RCC 7860 (cell line): ENCODE data around the gene LHPP.
"Not testable (repeated sequence)": the region's sequence is repeated elsewhere in the genome, so short reads cannot be mapped to it uniquely, and the experiment has no call there.

Source experiments
- DNase-seq: peaks from one replicate; pipeline ENCODE4 v3.0.0-alpha.2; 2015; ENCODE audit warnings: low spot score
- FAIRE-seq: peaks from 2 replicates; lab custom pipeline; 2012; peaks lifted over from hg19 to GRCh38; lab: Jason Lieb, UNC

Gene LHPP

DNA sequence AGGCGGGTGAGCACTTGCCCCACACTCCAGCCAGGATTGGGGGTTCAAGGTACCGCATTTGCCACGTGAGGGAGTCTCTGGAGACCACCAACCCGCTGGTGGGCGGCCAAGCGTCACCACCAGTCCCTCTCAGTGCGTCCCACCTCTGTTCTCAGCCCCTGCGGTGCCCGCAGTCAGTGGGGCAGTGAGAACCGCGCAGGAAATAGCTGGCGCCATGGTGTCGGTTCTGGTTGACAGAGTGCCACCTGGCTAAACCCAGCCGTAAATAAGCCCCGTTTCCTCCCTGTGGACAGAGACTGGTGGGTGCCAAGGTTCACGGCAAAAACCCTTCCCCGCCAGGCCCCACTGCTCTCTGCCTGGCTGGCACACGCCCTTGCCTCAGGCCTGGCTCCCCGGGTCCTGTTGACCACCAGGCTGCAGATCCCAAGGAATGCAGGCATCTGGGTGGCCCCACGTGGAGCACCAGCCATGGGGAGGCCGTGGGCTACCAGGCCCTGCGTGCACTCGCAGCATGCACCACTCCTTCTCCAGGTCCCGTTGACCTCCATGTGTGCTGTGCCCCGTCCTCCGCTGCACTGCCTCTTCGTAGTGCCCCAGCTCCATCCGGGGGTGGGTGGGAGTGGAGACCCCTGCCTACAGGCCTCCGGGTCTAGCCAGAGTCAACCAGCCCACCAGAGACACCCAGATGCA is 140.0 kb downstream of the LHPP start:
- no peak for DNase-seq
- FAIRE-seq, result no peak

DNA sequence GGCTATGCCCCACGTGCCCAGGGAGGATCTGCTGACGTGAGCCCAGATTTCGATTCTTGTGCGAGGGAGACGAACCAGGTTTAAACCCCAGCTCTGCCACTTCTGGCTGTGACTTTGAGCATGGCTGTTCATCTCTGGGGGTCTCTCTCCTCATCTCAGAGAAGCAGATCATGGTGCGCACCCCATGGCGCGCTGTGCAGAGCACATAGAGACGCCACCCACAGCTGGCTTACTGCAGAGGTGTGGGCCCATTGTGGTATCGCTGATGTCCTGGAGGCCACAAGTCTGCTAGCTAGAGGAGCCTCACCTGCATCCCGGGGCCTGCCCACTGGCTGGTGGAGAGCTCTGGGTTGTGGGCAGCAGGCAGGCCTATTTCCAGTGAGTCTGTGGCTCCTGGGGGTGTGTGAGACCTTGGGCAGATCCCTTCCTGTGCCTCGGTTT is 140.5 kb downstream of the LHPP start:
- no peak for FAIRE-seq
- no peak for DNase-seq

DNA sequence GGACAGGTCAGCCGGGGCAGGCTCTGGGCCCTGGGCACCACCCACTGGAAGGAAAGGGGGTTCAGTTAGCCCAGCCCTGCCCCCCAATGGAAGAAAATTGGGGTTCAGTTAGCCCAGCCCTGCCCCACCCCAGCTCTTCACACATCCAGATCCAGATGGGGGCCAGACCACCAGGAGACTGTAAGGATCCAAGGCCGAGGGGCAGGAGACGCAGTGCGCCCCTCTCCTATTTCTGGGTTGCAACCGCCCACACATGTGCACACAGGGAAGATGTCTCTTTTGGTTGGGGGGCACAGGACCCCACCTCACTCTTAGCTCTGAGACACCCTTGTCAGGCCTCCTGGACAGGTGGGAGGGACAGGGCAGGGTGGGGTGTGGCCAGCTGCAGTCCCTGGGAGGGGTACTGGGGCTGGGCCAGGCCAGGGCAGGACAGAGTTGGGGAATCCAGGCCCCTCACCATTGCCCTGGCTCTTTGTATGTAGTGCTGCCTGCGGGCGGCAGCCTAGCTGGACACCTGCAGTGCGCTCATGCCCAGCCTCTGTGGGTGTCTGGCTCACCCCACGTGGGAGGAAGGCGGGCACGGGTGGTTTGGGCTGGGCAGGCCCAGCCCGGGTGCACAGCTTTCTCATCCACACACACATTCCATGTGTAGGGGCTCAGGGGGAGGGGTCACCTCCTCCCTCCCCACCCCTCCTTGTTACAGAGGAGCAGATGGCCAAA is 141.2 kb downstream of the LHPP start:
- FAIRE-seq, result no peak
- no peak for DNase-seq

DNA sequence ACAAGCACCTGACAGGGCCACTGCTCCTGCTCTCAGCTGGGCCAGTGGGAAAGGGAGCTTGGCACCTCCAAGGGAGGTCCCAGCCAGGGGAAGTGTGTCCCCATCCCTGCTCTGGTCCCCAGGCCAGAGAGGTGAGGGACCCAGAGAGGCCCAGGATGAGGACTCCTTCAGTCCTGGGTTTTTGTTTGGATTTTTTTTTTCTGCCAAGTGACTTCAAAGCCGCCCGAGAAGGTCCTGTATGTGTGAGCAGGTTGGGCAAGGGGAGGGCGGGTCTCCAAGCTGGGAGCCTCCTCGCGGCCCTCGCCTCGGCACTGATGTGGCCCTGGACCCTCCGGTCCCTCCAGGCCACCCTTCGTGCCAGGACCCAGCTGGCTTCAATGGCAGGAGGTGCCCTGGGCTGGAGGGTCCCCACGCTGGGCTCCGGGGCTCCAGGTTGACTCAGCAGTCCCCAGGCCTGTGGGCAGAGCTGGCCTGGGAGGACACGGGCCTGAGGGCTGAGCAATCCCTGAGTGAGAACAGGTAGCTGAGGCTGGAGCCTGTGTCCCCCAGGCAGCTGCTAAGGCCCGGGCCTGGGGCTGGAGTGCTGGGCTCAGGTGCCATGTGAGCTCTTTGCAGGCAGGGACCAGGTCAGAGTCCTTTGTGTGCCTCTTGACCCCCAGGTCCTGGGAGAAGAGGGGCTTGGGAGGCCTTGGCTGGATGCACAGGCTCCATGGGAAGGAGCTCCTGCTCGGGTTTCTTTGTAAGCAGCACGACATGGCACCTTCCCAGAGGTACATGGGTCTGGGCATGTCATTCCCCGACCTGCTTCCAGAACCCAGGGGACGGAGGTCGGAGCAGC is 142.0 kb downstream of the LHPP start:
- DNase-seq (no peak), FAIRE-seq (no peak)

DNA sequence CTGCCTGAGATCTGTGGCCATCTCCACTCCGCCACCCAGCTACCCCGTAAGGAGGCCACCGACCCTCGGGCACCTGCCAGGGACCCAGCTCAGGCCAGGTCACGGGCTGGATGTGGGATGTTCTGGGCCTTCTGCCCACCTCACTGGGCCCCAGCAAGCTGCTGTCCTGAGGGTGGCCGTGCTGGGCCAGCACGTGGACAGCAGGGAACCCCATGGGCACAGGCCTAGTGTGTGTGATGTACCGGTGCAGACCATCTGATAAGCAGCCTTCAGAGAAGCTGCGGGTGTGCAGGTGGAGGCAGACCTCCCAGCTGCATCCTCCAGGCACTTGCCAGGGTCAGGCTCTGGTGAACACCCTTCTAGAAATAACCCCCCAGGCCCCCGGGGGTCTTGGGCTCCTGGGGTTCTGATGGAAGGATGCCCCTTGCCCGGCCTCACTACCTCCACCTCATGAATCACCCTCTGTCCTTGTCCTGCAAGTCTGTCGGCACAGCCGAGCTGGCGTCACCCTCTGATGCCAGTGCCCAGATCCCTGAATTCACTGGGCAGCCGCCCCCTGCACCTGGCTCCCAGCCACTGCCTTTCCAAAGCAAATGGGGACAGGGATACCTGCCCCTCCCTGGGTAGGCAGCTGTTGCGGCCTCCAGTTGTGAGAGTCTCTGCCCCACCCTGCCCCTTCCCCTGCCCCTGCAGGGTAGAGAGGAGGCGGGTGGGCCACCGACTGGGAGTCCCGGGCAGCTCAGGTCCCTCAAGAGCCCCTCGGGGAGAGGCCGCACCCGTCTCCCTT is 142.8 kb downstream of the LHPP start:
- DNase-seq, result no peak
- no peak for FAIRE-seq

DNA sequence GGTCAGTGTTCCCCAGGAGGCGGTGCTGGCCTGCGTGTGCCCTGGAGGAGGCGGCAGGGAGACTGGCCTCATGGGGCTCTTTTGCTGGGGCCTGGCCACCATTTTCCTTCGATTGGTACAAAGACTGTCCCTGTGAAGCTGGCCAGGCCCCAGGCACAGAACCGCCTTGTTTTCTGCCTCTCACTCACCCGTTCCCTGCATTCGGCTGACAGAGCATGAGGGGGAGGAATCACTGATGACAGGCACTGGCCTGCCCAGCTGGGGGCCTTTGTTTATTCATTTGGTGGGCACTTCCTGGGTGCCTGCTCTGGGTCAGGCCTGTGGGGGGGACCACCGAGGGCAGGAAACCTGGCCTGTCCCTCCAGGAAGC is 143.4 kb downstream of the LHPP start:
- no peak for FAIRE-seq
- DNase-seq, result no peak

DNA sequence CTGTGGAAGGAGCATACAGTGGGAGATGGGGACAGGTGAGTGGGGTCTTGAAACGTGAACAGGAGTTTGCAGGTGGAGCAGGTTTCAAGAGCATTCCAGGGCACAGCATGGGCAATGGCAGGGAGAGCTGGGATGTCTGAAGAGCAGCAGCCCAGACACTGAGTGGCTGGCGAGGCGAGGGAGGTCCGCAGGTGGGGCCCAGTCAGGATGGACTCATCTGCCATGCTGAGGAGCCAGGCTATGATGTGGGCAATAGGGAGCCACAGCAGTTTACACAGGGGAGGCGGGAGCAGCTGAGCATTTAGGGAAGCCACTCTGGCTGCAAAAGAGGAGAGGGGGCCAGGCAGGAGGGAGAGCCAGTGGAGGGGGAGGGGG is 143.8 kb downstream of the LHPP start:
- FAIRE-seq (no peak), DNase-seq (no peak)

DNA sequence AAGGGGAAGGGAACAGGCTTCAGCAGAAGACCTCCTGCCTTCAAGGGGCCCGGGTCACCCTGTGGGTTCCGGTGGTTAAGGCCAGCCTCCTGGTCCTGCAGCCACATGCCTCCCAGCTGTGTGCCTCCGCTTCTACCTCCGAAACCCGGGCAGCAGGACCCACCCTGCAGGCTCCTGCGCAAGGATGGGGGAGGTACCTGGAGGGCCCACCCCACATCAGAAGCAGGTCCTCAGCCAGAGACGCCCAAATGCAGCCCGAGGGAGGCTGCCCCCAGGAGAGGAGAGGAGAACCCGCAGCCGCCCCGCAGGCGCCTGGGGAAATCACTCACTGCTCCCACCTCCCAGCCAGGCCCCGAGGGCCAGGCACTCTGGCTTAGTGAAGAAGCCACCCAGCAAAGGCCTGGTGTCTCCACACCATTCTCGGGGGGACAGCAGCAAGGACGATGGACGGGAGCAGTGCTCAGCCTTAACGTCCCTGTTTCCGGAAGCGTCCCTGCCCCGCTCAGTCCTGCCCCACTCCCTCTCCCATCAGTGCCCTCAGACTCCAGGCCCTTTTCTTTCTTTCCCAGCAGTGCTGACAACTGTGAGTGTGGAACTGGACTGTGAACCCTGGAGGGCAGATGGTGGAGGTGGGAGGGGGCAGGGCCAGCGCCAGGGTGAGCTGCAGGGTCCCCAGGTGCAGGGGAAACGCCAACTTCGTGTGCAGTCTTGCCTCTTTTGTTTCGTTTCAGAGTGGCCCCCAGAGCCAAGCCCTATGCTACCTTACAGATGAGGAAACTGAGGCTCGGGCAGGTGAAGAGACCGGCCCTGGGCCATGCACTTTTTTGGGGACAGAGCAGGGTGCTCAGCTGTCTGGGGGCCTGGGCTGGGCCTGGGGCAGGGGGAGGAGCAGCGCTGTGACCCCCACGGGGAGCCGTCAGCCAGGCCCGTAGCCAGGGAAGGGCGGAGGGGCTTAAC is 144.5 kb downstream of the LHPP start:
- no peak for FAIRE-seq
- no peak for DNase-seq

DNA sequence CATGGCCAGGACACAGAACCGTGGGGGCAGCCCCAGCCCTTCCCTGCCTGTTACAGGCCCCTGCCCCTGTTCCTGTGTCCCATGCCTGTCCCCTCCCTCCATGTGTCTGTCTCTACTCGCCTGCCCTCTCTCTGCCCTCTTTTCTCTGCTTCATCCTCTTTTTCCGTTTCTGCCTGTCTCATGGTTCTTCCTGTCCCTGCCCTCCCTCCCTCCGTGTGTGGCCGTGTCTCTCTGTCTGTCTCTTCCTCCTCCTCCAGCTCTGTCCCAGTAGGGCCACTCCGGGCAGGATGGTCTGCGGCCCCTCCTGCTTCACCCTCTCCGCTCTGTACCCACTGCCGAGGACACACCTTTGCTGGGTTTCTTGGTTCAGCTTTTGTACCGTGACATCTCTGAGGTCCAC is 145.2 kb downstream of the LHPP start:
- FAIRE-seq (no peak), DNase-seq (no peak)

DNA sequence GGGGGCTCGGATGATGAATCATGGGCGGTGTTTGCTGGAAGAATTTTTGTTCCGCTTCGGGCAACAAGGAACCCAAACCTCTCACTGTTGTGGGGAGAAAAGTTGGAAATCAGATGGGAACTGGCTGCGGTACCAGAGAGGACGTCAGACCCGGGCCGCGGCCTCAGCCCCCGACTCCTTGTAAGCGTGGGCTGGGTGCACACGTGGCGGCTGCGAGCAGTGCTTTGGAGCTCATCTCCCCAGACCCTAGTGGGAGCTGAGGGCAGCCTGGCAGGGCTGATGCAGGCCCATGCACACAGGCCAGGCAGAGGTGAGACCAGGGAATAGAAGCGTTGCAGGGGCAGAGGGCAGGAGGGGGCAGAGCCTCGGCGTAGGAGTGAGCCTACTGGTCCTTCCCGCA is 146.1 kb downstream of the LHPP start:
- DNase-seq (no peak), FAIRE-seq (no peak)

DNA sequence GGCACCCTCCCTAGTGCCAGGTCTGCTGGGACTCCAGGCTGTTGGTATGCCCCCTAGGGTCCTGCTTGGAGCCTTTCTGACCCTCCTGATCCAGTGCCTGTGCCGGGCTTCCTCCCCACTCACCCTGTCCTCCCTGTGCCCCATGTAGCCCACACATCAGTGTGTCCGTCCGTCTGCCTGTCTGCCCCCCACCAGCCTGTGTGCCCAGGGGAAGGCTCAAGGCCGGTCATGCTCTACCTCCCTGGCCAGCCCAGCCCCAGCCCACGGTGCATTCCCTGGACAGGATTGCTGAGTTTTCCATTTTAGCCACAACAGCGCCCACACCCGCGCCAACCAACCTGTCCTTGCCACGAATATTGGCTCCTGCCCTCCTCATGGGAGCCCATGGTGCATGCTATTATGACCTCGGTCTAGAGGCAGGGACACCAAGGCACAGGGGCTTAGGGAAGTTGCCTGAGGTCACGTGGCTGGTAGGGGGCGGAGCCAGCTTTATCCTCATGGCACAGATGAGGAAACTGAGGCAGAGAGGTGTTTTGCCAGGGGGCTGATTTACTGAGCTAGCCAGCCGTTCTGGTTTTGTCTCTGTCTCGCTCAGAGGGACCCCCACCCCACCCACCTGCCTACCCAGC is 146.6 kb downstream of the LHPP start:
- FAIRE-seq (no peak), DNase-seq (no peak)

DNA sequence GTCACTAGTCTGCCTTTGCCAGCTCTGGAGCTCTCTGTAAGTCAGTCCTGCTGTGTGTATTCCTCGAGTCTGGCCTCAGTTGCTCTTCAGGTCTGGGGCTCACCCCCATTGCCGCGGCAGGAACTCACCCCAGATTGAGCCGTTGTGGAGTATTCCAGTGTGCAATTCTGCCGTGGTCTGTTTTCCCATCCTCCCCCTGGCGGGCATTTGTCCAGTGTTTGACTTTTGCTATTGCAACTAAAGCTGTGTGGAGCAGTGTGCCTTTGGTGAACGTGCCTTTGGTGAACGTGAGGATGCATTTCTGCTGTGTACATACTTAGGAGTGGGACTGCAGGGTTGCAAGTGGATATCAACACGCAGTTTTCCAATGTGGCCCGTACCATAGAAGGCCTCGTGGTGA is 148.1 kb downstream of the LHPP start:
- FAIRE-seq (no peak), DNase-seq (no peak)

DNA sequence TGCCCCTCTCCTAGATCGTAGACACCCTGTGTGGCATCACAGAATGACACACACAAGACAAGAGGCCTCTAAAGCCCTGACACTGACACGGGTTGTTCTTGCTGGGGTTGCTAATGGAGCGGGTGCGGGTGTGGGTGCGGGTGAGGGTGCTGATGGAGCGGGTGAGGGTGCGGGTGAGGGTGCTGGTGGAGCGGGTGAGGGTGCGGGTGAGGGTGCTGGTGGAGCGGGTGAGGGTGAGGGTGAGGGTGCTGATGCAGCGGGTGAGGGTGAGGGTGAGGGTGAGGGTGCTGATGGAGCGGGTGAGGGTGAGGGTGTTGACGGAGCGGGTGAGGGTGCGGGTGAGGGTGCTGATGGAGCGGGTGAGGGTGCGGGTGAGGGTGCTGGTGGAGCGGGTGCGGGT is 148.6 kb downstream of the LHPP start:
- not testable (repeated sequence) for DNase-seq, FAIRE-seq

DNA sequence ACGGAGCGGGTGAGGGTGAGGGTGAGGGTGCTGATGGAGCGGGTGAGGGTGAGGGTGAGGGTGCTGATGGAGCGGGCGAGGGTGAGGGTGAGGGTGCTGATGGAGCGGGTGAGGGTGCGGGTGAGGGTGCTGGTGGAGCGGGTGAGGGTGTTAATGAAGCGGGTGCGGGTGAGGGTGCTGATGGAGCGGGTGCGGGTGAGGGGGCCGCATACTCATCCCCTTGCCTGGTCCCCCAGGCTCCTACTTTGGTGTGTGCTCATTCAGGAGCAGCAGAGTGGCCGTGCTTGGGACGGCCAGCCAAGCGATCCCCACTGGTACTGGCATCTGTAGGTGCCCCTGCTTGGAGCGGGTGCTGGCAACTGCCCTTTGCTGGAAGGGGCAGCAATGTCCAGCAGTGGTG is 149.2 kb downstream of the LHPP start:
- not testable (repeated sequence) for DNase-seq, FAIRE-seq

DNA sequence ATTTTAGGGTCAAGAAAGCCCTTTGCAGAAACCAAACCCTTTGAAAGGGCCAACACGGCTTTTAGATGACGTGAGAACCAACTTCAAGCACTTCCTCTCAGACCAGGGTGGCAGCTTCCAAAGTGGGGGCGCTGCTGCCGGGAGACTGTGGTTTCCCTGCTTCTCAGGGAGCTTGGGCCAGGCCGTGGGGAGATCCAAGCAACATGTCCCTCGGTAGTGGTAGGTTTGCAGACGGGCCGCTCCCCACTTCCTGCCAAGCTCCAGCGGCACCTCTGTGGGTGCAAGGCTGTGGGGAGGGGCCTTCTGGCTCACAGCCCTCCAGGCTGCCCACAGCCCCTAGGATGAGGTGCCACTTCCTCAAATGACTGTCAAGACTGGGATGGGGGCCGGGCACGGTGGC is 150.1 kb downstream of the LHPP start:
- no peak for FAIRE-seq
- no peak for DNase-seq

DNA sequence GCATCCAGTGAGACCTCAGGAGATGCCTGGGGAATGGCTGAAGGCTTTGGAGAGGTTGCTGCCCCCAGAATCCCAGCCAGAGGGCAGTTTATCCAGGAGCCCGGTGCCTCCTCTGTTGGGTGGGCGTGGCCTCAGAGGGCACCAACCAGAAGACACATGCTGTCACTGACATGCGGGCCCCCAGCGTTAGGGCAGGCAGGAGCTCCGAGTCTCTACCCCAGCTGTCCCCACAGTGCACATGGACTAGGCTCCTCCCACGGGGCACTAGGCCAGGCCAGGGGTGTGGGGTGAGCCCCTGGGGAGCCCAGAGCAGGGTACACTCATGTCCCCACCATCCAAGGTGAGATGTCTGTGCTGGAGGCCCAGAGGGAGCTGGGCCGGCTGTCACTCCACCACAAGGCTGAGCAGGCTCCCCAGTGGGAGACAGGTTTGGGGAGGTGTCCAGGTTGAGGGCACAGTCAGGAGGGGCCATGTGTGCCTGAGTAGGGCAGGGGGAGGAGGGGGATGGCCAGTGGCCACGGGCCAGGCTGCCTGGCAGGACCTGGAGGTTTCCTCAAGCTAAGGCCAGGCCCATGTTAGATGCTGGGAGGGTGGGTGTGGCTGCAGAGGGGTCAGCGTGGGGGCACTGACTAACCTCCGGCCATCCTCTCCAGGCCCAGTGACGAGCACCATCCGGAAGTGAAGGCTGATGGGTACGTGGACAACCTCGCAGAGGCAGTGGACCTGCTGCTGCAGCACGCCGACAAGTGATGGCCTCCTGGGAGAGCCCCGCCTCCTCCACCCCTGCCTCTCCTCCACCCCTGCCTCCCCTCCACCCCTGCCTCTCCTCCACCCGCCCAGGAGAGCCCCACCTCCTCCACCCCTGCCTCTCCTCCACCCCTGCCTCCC is 151.2 kb downstream of the LHPP start:
- no peak for DNase-seq
- FAIRE-seq, result no peak

DNA sequence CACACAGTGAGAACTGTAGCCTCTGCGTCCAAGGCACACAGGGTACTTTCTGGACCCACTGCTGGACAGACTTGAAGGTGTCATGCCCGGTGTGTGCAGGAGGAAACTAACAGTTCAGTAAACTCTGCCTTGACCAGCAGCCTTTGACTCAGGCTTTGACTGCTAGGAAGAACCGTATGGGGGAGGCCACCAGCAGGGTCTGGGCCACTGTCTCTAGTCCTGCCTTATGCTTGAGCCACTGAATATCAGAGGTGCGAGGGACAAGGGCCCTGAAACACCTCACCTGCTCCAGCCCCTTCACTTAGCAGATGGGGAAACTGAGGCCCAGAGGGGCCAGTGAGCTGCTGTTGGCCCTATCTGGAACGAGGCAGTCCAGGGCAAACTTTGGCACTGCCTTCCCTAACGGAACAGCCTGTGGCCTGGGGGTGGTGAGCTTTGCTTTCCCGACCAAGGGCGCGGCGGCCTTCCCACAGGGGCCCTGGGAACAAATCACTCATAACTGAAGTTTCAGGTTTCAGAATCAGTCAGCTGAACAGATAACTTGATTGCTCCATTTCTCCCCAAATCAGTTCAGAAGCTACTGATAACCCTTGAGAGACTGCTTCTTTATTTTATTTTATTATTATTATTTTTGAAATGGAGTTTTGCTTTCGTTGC is 152.5 kb downstream of the LHPP start:
- no peak for DNase-seq
- no peak for FAIRE-seq

DNA sequence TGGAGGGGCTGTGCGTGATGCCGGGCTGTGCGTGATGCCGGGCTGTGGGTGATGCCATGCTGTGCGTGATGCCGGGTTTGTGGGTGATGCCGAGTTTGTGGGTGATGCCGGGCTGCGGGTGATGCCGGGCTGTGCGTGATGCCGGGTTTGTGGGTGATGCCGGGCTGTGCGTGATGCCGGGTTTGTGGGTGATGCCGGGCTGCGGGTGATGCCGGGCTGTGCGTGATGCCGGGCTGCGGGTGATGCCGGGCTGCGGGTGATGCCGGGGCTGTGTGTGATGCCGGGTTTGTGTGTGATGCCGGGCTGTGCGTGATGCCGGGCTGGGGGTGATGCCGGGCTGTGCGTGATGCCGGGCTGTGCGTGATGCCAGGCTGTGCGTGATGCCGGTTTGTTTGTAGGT is 153.6 kb downstream of the LHPP start:
- FAIRE-seq (no peak), DNase-seq (no peak)
